AG09309 (cell line): ENCODE results near the gene PNMA1.
A peak's percentile ranks its signal among the peaks of the same experiment; 100 is the strongest.

ENCODE experiments used
- DNase-seq: peaks from one replicate; pipeline ENCODE4 v3.0.0-alpha.2; 2010; ENCODE audit warnings: low read depth
- H3K4me3 ChIP-seq: 2 replicates; pipeline ENCODE4 v1.5.1; 2011; ENCODE audit warnings: mild to moderate bottlenecking, low read depth, low read length, moderate library complexity; ENCODE audit not compliant: control insufficient read depth
- CTCF ChIP-seq: IDR thresholded peaks from 2 replicates; pipeline ENCODE4 v1.5.1; 2011; ENCODE audit warnings: mild to moderate bottlenecking, low read depth, low read length, inconsistent platforms; ENCODE audit not compliant: insufficient read depth, control insufficient read depth; ENCODE audit errors: missing control alignments

The PNMA1 gene

GRCh38 chr14:73731111-73731510, 16.9 kb upstream of the PNMA1 start:
- TF ChIP-seq CTCF, result no peak
- no peak for DNase-seq

GRCh38 chr14:73729556-73730265, 15.5 kb upstream of the PNMA1 start:
- DNase-seq, result no peak
- TF ChIP-seq CTCF, result no peak
- H3K4me3 ChIP-seq, result no peak overlapping the region

More at GRCh38 chr14:73731111-73731510, 16.9 kb upstream of the PNMA1 start:
- H3K4me3 ChIP-seq, result no peak overlapping the region

- no peak for DNase-seq
- TF ChIP-seq CTCF, result peak; percentile 92
- H3K4me3 ChIP-seq, result no peak overlapping the region
Measured at GRCh38 chr14:73728717-73729330, 14.6 kb upstream of the PNMA1 start.

- no peak for DNase-seq
- H3K4me3 ChIP-seq, result no peak overlapping the region
- TF ChIP-seq CTCF, result no peak
Measured at GRCh38 chr14:73727166-73727565, 13.0 kb upstream of the PNMA1 start.

GRCh38 chr14:73726025-73726961, 12.1 kb upstream of the PNMA1 start:
- H3K4me3 ChIP-seq, result no peak overlapping the region
- DNase-seq, result no peak
- no peak for TF ChIP-seq CTCF
